Measurements from ENCODE around the gene DUSP2.

DNA sequence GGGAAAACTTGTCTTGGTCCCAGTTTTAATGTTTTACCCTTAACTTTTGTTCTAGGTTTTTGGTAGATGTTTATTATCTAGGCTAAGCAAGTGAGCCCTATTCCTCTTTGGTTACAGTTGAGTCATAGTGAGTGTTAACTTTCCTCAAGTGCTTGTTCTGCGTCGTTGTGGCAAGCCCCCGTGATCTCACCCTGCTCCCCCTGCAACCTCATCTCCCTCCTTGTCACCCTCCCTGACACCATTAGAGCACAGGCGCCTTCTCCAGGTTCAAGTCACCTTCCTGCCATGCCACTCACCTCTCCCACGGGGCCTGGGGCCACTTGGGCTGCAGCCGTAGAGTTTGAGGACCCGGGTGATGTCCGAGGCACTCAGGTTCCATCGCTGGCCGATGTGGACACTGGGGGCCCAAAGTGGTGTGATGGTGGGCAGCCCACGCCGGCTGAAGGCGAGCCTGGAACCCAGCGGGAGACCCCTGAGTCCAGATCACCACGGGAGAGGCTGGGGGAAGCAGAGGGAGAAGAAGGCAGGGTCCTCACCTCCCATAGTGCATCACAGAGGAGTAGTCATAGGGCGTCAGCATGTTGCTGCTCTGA, 15.6 kb downstream of the DUSP2 start:
- TF ChIP-seq, protein P1, sequence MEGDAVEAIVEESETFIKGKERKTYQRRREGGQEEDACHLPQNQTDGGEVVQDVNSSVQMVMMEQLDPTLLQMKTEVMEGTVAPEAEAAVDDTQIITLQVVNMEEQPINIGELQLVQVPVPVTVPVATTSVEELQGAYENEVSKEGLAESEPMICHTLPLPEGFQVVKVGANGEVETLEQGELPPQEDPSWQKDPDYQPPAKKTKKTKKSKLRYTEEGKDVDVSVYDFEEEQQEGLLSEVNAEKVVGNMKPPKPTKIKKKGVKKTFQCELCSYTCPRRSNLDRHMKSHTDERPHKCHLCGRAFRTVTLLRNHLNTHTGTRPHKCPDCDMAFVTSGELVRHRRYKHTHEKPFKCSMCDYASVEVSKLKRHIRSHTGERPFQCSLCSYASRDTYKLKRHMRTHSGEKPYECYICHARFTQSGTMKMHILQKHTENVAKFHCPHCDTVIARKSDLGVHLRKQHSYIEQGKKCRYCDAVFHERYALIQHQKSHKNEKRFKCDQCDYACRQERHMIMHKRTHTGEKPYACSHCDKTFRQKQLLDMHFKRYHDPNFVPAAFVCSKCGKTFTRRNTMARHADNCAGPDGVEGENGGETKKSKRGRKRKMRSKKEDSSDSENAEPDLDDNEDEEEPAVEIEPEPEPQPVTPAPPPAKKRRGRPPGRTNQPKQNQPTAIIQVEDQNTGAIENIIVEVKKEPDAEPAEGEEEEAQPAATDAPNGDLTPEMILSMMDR (IDR thresholded peaks at IDR 0.05): no peak
- TF ChIP-seq EZH2 (IDR thresholded peaks at IDR 0.05; ENCODE audit: borderline replicate concordance, insufficient read depth, low read depth, low read length, poor library complexity, severe bottlenecking): no peak

Measured in B cell (primary cell).